ENCODE measurements around the gene HTR2A.

The HTR2A gene

GRCh38 chr13:46858776-46859175 is 38.1 kb downstream of the HTR2A start:
- no peak overlapping the region for H3K14ac ChIP-seq (ENCODE audit: low read length)
- WGBS (ENCODE audit: extremely low coverage, insufficient coverage, insufficient read length): no CpG with 5 or more reads among the region's 3 CpGs
- no peak overlapping the region for H3K4me3 ChIP-seq (ENCODE audit: low read depth, low read length)
- H2BK120ac ChIP-seq (ENCODE audit: insufficient read depth, low read length, poor library complexity): no peak overlapping the region
- no peak overlapping the region for H4K12ac ChIP-seq (ENCODE audit: low read depth, low read length)
- no peak overlapping the region for H2AFZ ChIP-seq (ENCODE audit: insufficient read depth, low read length, poor library complexity)
- no peak overlapping the region for H4K91ac ChIP-seq (ENCODE audit: low read depth, low read length)
- DNase-seq: no peak
- no peaks in the 10 kb centered on the region for H3K36me3 ChIP-seq (ENCODE audit: control insufficient read depth in 1 of 2, insufficient read depth in 2 of 2, low read length in 2 of 2)
- H3K27me3 ChIP-seq (ENCODE audit: insufficient read depth, low read length): no peaks in the 10 kb centered on the region
- H3K79me1 ChIP-seq (ENCODE audit: low read length): no peaks in the 10 kb centered on the region
- H2BK5ac ChIP-seq (ENCODE audit: low read depth, low read length, poor library complexity): no peak overlapping the region
- no peaks in the 10 kb centered on the region for H3K79me2 ChIP-seq (ENCODE audit: control insufficient read depth, insufficient read depth, low read length, poor library complexity)
- no peak overlapping the region for H4K8ac ChIP-seq (ENCODE audit: low read depth, low read length)
- no peak overlapping the region for H3K9ac ChIP-seq (ENCODE audit: low read length)
- no peak overlapping the region for H2BK12ac ChIP-seq (ENCODE audit: low read length)
- no peak overlapping the region for H2AK5ac ChIP-seq (ENCODE audit: low read length)
- H3K4ac ChIP-seq (ENCODE audit: low read depth, low read length): no peak overlapping the region
- H3K23ac ChIP-seq (ENCODE audit: low read length): no peak overlapping the region
- no peak overlapping the region for H3K27ac ChIP-seq (ENCODE audit: low read depth, low read length)
- no peaks in the 10 kb centered on the region for H3K4me1 ChIP-seq (ENCODE audit: control insufficient read depth in 1 of 2, insufficient read depth in 2 of 2, low read length in 2 of 2)
- no peaks in the 10 kb centered on the region for H3K9me3 ChIP-seq (ENCODE audit: insufficient read depth, low read depth, low read length)
- H3K18ac ChIP-seq (ENCODE audit: low read length): no peak overlapping the region
- no peak overlapping the region for H3K4me2 ChIP-seq (ENCODE audit: low read length)

GRCh38 chr13:46858163-46858562 is 38.7 kb downstream of the HTR2A start:
- no peak overlapping the region for H2AFZ ChIP-seq (ENCODE audit: insufficient read depth, low read length, poor library complexity)
- no peak overlapping the region for H2BK5ac ChIP-seq (ENCODE audit: low read depth, low read length, poor library complexity)
- no peak overlapping the region for H4K8ac ChIP-seq (ENCODE audit: low read depth, low read length)
- H3K9me3 ChIP-seq (ENCODE audit: insufficient read depth, low read depth, low read length): no peaks in the 10 kb centered on the region
- no peak for DNase-seq
- no peak overlapping the region for H3K27ac ChIP-seq (ENCODE audit: low read depth, low read length)
- H3K27me3 ChIP-seq (ENCODE audit: insufficient read depth, low read length): no peaks in the 10 kb centered on the region
- no peaks in the 10 kb centered on the region for H3K79me1 ChIP-seq (ENCODE audit: low read length)
- H3K36me3 ChIP-seq (ENCODE audit: control insufficient read depth in 1 of 2, insufficient read depth in 2 of 2, low read length in 2 of 2): no peaks in the 10 kb centered on the region
- no peak overlapping the region for H2BK12ac ChIP-seq (ENCODE audit: low read length)
- H3K4me2 ChIP-seq (ENCODE audit: low read length): no peak overlapping the region
- WGBS (ENCODE audit: extremely low coverage, insufficient coverage, insufficient read length): no CpG with 5 or more reads among the region's 3 CpGs
- H4K91ac ChIP-seq (ENCODE audit: low read depth, low read length): no peak overlapping the region
- H3K18ac ChIP-seq (ENCODE audit: low read length): no peak overlapping the region
- no peaks in the 10 kb centered on the region for H3K4me1 ChIP-seq (ENCODE audit: control insufficient read depth in 1 of 2, insufficient read depth in 2 of 2, low read length in 2 of 2)
- H3K4ac ChIP-seq (ENCODE audit: low read depth, low read length): no peak overlapping the region
- no peak overlapping the region for H2AK5ac ChIP-seq (ENCODE audit: low read length)
- no peak overlapping the region for H2BK120ac ChIP-seq (ENCODE audit: insufficient read depth, low read length, poor library complexity)
- no peak overlapping the region for H4K12ac ChIP-seq (ENCODE audit: low read depth, low read length)
- H3K4me3 ChIP-seq (ENCODE audit: low read depth, low read length): no peak overlapping the region
- H3K79me2 ChIP-seq (ENCODE audit: control insufficient read depth, insufficient read depth, low read length, poor library complexity): no peaks in the 10 kb centered on the region
- H3K9ac ChIP-seq (ENCODE audit: low read length): no peak overlapping the region
- H3K23ac ChIP-seq (ENCODE audit: low read length): no peak overlapping the region
- no peak overlapping the region for H3K14ac ChIP-seq (ENCODE audit: low read length)

GRCh38 chr13:46855664-46856063 is 41.2 kb downstream of the HTR2A start:
- Histone ChIP-seq H2BK120ac (ENCODE audit: insufficient read depth, low read length, poor library complexity) (no peak overlapping the region), H3K27me3 (ENCODE audit: insufficient read depth, low read length) (no peaks in the 10 kb centered on the region), H3K23ac (ENCODE audit: low read length) (no peak overlapping the region), H3K79me1 (ENCODE audit: low read length) (no peaks in the 10 kb centered on the region), H3K9me3 (ENCODE audit: insufficient read depth, low read depth, low read length) (no peaks in the 10 kb centered on the region), H3K4me2 (ENCODE audit: low read length) (no peak overlapping the region), H3K18ac (ENCODE audit: low read length) (no peak overlapping the region), H3K14ac (ENCODE audit: low read length) (no peak overlapping the region), H3K9ac (ENCODE audit: low read length) (no peak overlapping the region), H3K4me3 (ENCODE audit: low read depth, low read length) (no peak overlapping the region), H2BK12ac (ENCODE audit: low read length) (no peak overlapping the region), H2AK5ac (ENCODE audit: low read length) (no peak overlapping the region), H4K12ac (ENCODE audit: low read depth, low read length) (no peak overlapping the region), H3K79me2 (ENCODE audit: control insufficient read depth, insufficient read depth, low read length, poor library complexity) (no peaks in the 10 kb centered on the region), H3K4me1 (ENCODE audit: control insufficient read depth in 1 of 2, insufficient read depth in 2 of 2, low read length in 2 of 2) (no peaks in the 10 kb centered on the region), H2BK5ac (ENCODE audit: low read depth, low read length, poor library complexity) (no peak overlapping the region), H3K27ac (ENCODE audit: low read depth, low read length) (no peak overlapping the region), H3K36me3 (ENCODE audit: control insufficient read depth in 1 of 2, insufficient read depth in 2 of 2, low read length in 2 of 2) (no peaks in the 10 kb centered on the region), H2AFZ (ENCODE audit: insufficient read depth, low read length, poor library complexity) (no peak overlapping the region), H3K4ac (ENCODE audit: low read depth, low read length) (no peak overlapping the region), H4K91ac (ENCODE audit: low read depth, low read length) (no peak overlapping the region), H4K8ac (ENCODE audit: low read depth, low read length) (no peak overlapping the region)
- DNase-seq: no peak
- no CpG with 5 or more reads among the region's 3 CpGs for WGBS (ENCODE audit: extremely low coverage, insufficient coverage, insufficient read length)

GRCh38 chr13:46855166-46855565 is 41.7 kb downstream of the HTR2A start:
- Histone ChIP-seq H2BK5ac (ENCODE audit: low read depth, low read length, poor library complexity) (no peak overlapping the region), H3K9ac (ENCODE audit: low read length) (no peak overlapping the region), H3K18ac (ENCODE audit: low read length) (no peak overlapping the region), H4K8ac (ENCODE audit: low read depth, low read length) (no peak overlapping the region), H3K79me2 (ENCODE audit: control insufficient read depth, insufficient read depth, low read length, poor library complexity) (no peaks in the 10 kb centered on the region), H2AK5ac (ENCODE audit: low read length) (no peak overlapping the region), H3K4me2 (ENCODE audit: low read length) (no peak overlapping the region), H3K14ac (ENCODE audit: low read length) (no peak overlapping the region), H2AFZ (ENCODE audit: insufficient read depth, low read length, poor library complexity) (no peak overlapping the region), H3K27ac (ENCODE audit: low read depth, low read length) (no peak overlapping the region), H3K79me1 (ENCODE audit: low read length) (no peaks in the 10 kb centered on the region), H4K91ac (ENCODE audit: low read depth, low read length) (no peak overlapping the region), H3K27me3 (ENCODE audit: insufficient read depth, low read length) (no peaks in the 10 kb centered on the region), H3K23ac (ENCODE audit: low read length) (no peak overlapping the region), H3K4me3 (ENCODE audit: low read depth, low read length) (no peak overlapping the region), H3K4me1 (ENCODE audit: control insufficient read depth in 1 of 2, insufficient read depth in 2 of 2, low read length in 2 of 2) (no peaks in the 10 kb centered on the region), H4K12ac (ENCODE audit: low read depth, low read length) (no peak overlapping the region), H2BK12ac (ENCODE audit: low read length) (no peak overlapping the region), H2BK120ac (ENCODE audit: insufficient read depth, low read length, poor library complexity) (no peak overlapping the region), H3K4ac (ENCODE audit: low read depth, low read length) (no peak overlapping the region), H3K9me3 (ENCODE audit: insufficient read depth, low read depth, low read length) (no peaks in the 10 kb centered on the region), H3K36me3 (ENCODE audit: control insufficient read depth in 1 of 2, insufficient read depth in 2 of 2, low read length in 2 of 2) (no peaks in the 10 kb centered on the region)
- no CpG with 5 or more reads among the region's 2 CpGs for WGBS (ENCODE audit: extremely low coverage, insufficient coverage, insufficient read length)
- DNase-seq: no peak

Data from trophoblast cell (in vitro differentiated cells and primary cell).